ENCODE results near the gene PTGS1. TPM values are rescaled to one million over a fixed set of nuclear protein-coding genes. Genes with fewer than 3 reads are reported as not detected.
"Not testable (repeated sequence)": the region's sequence is repeated elsewhere in the genome, so short reads cannot be mapped to it uniquely, and the experiment has no call there.

Gene PTGS1
- polyA plus RNA-seq (2011; rRNA removed) (72.6 and 102 TPM in 2 replicates), polyA minus RNA-seq (2011; rRNA and poly(A)+ RNA removed) (50.8 and 56.1 TPM in 2 replicates)

DNA sequence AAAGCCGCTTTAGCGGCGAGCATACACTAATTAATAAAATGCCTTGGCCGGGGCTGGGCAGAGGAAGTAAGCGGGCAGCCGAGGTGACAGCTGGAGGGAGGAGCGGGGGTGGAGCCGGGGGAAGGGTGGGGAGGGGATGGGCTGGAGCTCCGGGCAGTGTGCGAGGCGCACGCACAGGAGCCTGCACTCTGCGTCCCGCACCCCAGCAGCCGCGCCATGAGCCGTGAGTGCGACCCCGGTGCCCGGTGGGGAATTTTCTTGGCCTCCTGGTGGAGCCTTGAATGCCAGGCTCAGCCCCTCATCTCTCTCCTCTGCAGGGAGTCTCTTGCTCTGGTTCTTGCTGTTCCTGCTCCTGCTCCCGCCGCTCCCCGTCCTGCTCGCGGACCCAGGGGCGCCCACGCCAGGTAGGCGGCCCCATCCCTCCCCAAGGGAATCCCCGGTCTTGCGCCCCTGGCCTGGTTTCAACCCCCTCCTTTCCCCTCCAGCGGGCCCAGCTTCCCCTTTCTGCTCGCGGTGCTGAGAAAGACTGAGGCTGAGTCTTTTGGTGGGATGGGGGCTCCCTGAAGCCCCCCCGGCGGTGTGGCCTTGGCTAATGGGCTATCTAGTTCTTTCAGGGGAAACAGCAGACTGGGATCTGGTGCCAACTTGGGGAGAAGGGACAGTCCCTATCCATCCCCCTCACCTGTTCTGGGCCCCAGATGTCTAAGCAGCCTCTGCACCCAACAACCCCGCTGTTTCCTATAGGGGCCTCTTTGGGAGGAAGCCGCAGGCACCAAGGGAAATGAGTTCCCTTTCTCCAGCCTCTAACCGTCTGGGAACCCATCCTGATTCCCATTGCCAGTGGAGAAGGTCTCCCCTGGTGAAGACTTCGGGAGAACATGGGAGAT lies at the start of gene PTGS1:
TSS of gene PTGS1 (plus strand) at position 156 of the 887 bp plus-strand sequence. CDS start at position 217, 61 bp downstream.
- Histone ChIP-seq H3K4me3 (ENCODE audit: low read depth, low read length) (peak within 1 kb of the TSS; percentile 53), H3K36me3 (ENCODE audit: control insufficient read depth, insufficient read depth, low read length) (no peaks in the 10 kb centered on the region), H3K27me3 (ENCODE audit: control insufficient read depth, insufficient read depth, low read length) (no peaks in the 10 kb centered on the region)
- ChIA-PET CTCF (interaction anchor here (0.9 to 2.0 kb wide), 3 partner anchors 11 to 247 kb away, joined by 4 to 5 read pairs (median 5); no protein-coding TSS in a partner anchor), POLR2A (no interaction called here)
- no peak for DNase-seq (ENCODE audit: low read depth)
- TF ChIP-seq, protein P1, sequence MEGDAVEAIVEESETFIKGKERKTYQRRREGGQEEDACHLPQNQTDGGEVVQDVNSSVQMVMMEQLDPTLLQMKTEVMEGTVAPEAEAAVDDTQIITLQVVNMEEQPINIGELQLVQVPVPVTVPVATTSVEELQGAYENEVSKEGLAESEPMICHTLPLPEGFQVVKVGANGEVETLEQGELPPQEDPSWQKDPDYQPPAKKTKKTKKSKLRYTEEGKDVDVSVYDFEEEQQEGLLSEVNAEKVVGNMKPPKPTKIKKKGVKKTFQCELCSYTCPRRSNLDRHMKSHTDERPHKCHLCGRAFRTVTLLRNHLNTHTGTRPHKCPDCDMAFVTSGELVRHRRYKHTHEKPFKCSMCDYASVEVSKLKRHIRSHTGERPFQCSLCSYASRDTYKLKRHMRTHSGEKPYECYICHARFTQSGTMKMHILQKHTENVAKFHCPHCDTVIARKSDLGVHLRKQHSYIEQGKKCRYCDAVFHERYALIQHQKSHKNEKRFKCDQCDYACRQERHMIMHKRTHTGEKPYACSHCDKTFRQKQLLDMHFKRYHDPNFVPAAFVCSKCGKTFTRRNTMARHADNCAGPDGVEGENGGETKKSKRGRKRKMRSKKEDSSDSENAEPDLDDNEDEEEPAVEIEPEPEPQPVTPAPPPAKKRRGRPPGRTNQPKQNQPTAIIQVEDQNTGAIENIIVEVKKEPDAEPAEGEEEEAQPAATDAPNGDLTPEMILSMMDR (IDR thresholded peaks at IDR 0.05; ENCODE audit: insufficient read depth, low read depth, low read length), result no peak

DNA sequence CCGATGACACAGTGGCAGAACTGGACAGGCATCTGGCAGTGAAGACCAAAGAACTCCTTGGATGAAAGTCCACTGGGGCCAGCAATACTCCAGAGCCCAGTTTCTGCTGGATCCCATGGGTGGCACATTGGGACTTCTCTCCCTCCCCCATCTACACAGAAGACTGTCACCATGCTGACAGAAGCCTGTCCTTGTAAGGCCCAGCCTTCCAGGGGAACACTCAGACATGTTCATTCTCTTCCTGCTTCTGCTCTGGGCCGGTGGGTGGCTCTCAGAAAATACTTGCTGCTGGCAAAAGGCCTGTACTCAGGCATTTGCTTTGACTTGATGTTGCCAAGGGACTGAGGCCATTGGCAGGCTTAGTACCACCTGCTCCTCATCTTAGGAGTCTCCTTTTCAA lies 48.3 kb upstream of the PTGS1 start:
- DNase-seq (ENCODE audit: low read depth), result no peak
- H3K27me3 ChIP-seq (ENCODE audit: control insufficient read depth, insufficient read depth, low read length), result no peaks in the 10 kb centered on the region
- H3K36me3 ChIP-seq (ENCODE audit: control insufficient read depth, insufficient read depth, low read length), result peaks cover 7% of the 10 kb centered on the region
- POLR2A ChIA-PET, result no interaction called here
- CTCF ChIA-PET, result no interaction called here
- H3K4me3 ChIP-seq (ENCODE audit: low read depth, low read length), result no peak overlapping the region
- TF ChIP-seq, protein P1 (IDR thresholded peaks at IDR 0.05; ENCODE audit: insufficient read depth, low read depth, low read length), result no peak

DNA sequence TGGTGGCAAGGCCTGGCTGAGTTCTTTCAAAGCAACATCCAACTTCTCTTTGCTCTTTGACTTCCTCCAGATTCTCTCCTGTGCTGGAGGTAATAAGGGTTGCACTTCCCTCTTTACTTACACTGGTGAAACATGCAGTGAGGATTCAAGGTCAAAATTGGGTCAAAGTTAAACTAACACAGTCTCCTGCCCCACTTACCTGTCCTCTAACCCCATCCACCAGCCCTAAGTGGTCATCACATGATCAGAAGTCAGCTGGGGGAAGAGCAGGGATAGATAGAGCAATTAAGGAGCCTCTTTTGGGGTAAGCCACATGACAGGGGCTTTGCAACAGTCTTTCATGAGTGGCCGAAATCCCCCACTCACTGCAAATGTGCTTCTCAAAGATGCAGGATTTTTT lies 46.2 kb upstream of the PTGS1 start:
- H3K4me3 ChIP-seq (ENCODE audit: low read depth, low read length); H3K27me3 ChIP-seq (ENCODE audit: control insufficient read depth, insufficient read depth, low read length); DNase-seq (ENCODE audit: low read depth); CTCF ChIA-PET; H3K36me3 ChIP-seq (ENCODE audit: control insufficient read depth, insufficient read depth, low read length); POLR2A ChIA-PET: not testable (repeated sequence)

DNA sequence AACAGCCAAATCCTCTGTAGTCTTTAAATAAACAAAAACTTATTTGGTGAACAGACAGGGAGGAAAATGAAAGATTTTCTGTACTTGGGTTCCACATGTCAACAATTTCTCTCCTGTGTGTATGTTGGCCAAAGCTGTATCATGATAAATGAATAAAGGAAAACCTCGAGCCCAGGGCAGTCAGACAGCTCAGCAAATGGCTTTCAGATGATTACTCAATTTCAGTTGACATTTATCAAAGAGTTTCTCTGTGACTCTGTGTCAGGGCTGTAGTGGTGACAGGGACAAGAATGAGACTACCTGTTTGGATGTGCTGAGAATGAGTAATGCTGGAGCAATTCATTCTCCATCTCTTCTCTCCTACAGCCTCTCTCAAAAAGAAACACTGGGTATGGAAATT lies 45.7 kb upstream of the PTGS1 start:
- ChIA-PET CTCF (no interaction called here), POLR2A (no interaction called here)
- Histone ChIP-seq H3K36me3 (ENCODE audit: control insufficient read depth, insufficient read depth, low read length) (peaks cover 8% of the 10 kb centered on the region), H3K4me3 (ENCODE audit: low read depth, low read length) (no peak overlapping the region), H3K27me3 (ENCODE audit: control insufficient read depth, insufficient read depth, low read length) (no peaks in the 10 kb centered on the region)
- TF ChIP-seq, protein P1 (IDR thresholded peaks at IDR 0.05; ENCODE audit: insufficient read depth, low read depth, low read length), result no peak
- DNase-seq (ENCODE audit: low read depth), result no peak

DNA sequence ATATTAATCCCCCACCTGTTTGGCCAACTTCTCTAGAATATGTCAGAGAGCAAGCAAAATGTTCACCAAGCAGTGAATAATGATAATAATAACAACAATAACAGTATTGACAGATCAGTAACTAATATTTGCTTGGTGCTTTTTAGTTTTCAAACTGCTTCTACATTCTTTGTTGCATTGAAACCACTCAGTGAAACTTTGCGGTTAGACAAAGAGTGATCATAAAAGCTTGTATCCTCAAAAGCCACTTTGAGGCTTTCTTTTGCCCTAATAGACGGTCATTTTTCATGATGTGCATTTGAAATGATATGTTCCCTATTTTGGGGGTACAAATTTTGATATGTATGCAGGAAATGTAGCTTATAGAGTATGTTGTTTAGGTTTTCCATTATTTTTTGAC lies 43.6 kb upstream of the PTGS1 start:
- TF ChIP-seq, protein P1 (IDR thresholded peaks at IDR 0.05; ENCODE audit: insufficient read depth, low read depth, low read length), result no peak
- ChIA-PET CTCF (interaction anchor here (0.7 to 1.8 kb wide), 2 partner anchors 20 to 201 kb away, joined by 4 to 8 read pairs; no protein-coding TSS in a partner anchor), POLR2A (no interaction called here)
- no peaks in the 10 kb centered on the region for H3K27me3 ChIP-seq (ENCODE audit: control insufficient read depth, insufficient read depth, low read length)
- peaks cover 8% of the 10 kb centered on the region for H3K36me3 ChIP-seq (ENCODE audit: control insufficient read depth, insufficient read depth, low read length)
- H3K4me3 ChIP-seq (ENCODE audit: low read depth, low read length), result no peak overlapping the region
- DNase-seq (ENCODE audit: low read depth), result no peak
